ENCODE results near the gene DNAJA2. TPM values are rescaled to one million over a fixed set of nuclear protein-coding genes. Genes with fewer than 3 reads are reported as not detected.

The DNAJA2 gene
- total and polyA plus RNA-seq, 2 of the 4 experiments (the other 2 are of a cell fraction), result 18.6 to 53.9 TPM

- Histone ChIP-seq H2BK15ac (ENCODE audit: low read depth, low read length) (no peak overlapping the region), H3K4me3 (ENCODE audit: insufficient read depth, low read depth, low read length) (no peak overlapping the region), H3K14ac (replicated peaks; ENCODE audit: low read depth, low read length) (no peak overlapping the region), H3K79me1 (ENCODE audit: low read depth in 1 of 2, low read length in 2 of 2) (no peaks in the 10 kb centered on the region), H2AK9ac (replicated peaks; ENCODE audit: low read depth, low read length, poor library complexity) (no peak overlapping the region), H2AK5ac (ENCODE audit: low read depth, low read length) (no peak overlapping the region), H3K9me1 (ENCODE audit: insufficient read depth, low read length) (no peaks in the 10 kb centered on the region), H3K9ac (ENCODE audit: low read depth, low read length) (no peak overlapping the region), H2BK5ac (ENCODE audit: low read depth, low read length, poor library complexity, severe bottlenecking) (no peak overlapping the region), H3K9me3 (ENCODE audit: control insufficient read depth, insufficient read depth, low read length) (no peaks in the 10 kb centered on the region), H4K20me1 (ENCODE audit: insufficient read depth, low read length) (no peaks in the 10 kb centered on the region), H3K4ac (ENCODE audit: low read depth, low read length) (no peak overlapping the region), H4K5ac (ENCODE audit: low read depth, low read length) (no peak overlapping the region), H3K56ac (ENCODE audit: extremely low read depth, insufficient read depth, low read length) (no peak overlapping the region), H3K36me3 (ENCODE audit: control insufficient read depth, insufficient read depth, low read length) (no peaks in the 10 kb centered on the region), H3K4me1 (ENCODE audit: control insufficient read depth, insufficient read depth, low read length) (peaks cover 2% of the 10 kb centered on the region; the same call in 1 of the 2 replicates), H3K23ac (ENCODE audit: low read depth, low read length) (no peak overlapping the region), H2AFZ (replicated peaks; ENCODE audit: low read length, poor library complexity) (peak overlapping the region; percentile 81), H4K91ac (ENCODE audit: insufficient read depth, low read depth, low read length) (no peak overlapping the region), H3K4me2 (ENCODE audit: low read depth, low read length) (peak overlapping the region; percentile 12; the same call in 1 of the 2 replicates), H2BK20ac (ENCODE audit: low read depth, low read length) (no peak overlapping the region), H4K8ac (ENCODE audit: low read depth in 2 of 2, low read length in 2 of 2) (peak overlapping the region in 1 of 2 experiments; percentile 36; a peak in 1 of 4 replicates), H3K18ac (ENCODE audit: low read depth, low read length) (no peak overlapping the region), H3K27ac (ENCODE audit: insufficient read depth, low read length) (no peak overlapping the region), H2BK120ac (ENCODE audit: low read depth, low read length) (no peak overlapping the region), H3K27me3 (ENCODE audit: control insufficient read depth, insufficient read depth, low read length) (peaks cover 2% of the 10 kb centered on the region; the same call in 1 of the 2 replicates)
- ChIA-PET POLR2A (ENCODE audit: unreplicated experiment) (interaction anchor here (0.6 kb wide), 1 partner anchor 135 kb away, joined by 3 read pairs; no protein-coding TSS in a partner anchor), CTCF (interaction anchor here (0.7 kb wide), 1 partner anchor 11 kb away, joined by 3 read pairs; no protein-coding TSS in a partner anchor)
- TF ChIP-seq RAD21 (IDR thresholded peaks at IDR 0.05; ENCODE audit: low read length) (no peak), MXI1 (IDR thresholded peaks at IDR 0.05; ENCODE audit: borderline replicate concordance, low read depth, low read length) (no peak), CEBPB (IDR thresholded peaks at IDR 0.05; ENCODE audit: low read depth, low read length) (no peak), ELK1 (IDR thresholded peaks at IDR 0.05; ENCODE audit: borderline replicate concordance, low read depth, low read length) (no peak), USF2 (IDR thresholded peaks at IDR 0.05; ENCODE audit: low read depth, low read length) (no peak)
- no TSS peak for BruUV-seq (replicated peaks)
- in situ Hi-C loops (cut with MboI; ENCODE audit: low sequenced_read_pairs) (no loop called here), dilution Hi-C loops (cut with HindIII; ENCODE audit: low sequenced_read_pairs, unreplicated experiment) (no loop called here), intact Hi-C loops (cut with micrococcal nuclease) (no loop called here)
- WGBS, 2 experiments (ENCODE audit: extremely low coverage in 2 of 2, insufficient read length in 1 of 2), result no CpG with 5 or more reads among the region's 4 CpGs
- ATAC-seq (ENCODE audit: low read depth), result peak; percentile 32
- peak; percentile 25 for DNase-seq
Observed at GRCh38 chr16:47008174-47008573, 34.7 kb upstream of the DNAJA2 start.
